Measurements from ENCODE around the gene ZNF296.
"Not testable (repeated sequence)": the region's sequence is repeated elsewhere in the genome, so short reads cannot be mapped to it uniquely, and the experiment has no call there.

ZNF296 gene

GRCh38 chr19:45076029-45076850 lies at the start of gene ZNF296:
TSS of gene ZNF296 (minus strand) at chr19:45076478. CDS start at chr19:45076373, 105 bp downstream.
- DNase-seq (ENCODE audit: low read depth) = no peak

GRCh38 chr19:45125360-45125759 lies 49.1 kb upstream of the ZNF296 start:
- DNase-seq (ENCODE audit: low read depth) = no peak

GRCh38 chr19:45124021-45124420 lies 47.7 kb upstream of the ZNF296 start:
- no peak for DNase-seq (ENCODE audit: low read depth)

- no peak for DNase-seq (ENCODE audit: low read depth)
Measured at GRCh38 chr19:45123440-45123850, 47.2 kb upstream of the ZNF296 start.

- no peak for DNase-seq (ENCODE audit: low read depth)
Measured at GRCh38 chr19:45122832-45123231, 46.6 kb upstream of the ZNF296 start.

- DNase-seq (ENCODE audit: low read depth) = no peak
Measured at GRCh38 chr19:45121827-45122345, 45.6 kb upstream of the ZNF296 start.

GRCh38 chr19:45119582-45119981 lies 43.3 kb upstream of the ZNF296 start:
- no peak for DNase-seq (ENCODE audit: low read depth)

- not testable (repeated sequence) for DNase-seq (ENCODE audit: low read depth)
Measured at GRCh38 chr19:45118591-45119355, 42.5 kb upstream of the ZNF296 start.

- DNase-seq (ENCODE audit: low read depth) = no peak
Measured at GRCh38 chr19:45118106-45118505, 41.8 kb upstream of the ZNF296 start.

GRCh38 chr19:45117671-45118070 lies 41.4 kb upstream of the ZNF296 start:
- DNase-seq (ENCODE audit: low read depth) = no peak

- no peak for DNase-seq (ENCODE audit: low read depth)
Measured at GRCh38 chr19:45117167-45117594, 40.9 kb upstream of the ZNF296 start.

- no peak for DNase-seq (ENCODE audit: low read depth)
Measured at GRCh38 chr19:45115809-45116615, 39.7 kb upstream of the ZNF296 start.

GRCh38 chr19:45114116-45114515 lies 37.8 kb upstream of the ZNF296 start:
- no peak for DNase-seq (ENCODE audit: low read depth)

- DNase-seq (ENCODE audit: low read depth) = no peak
Measured at GRCh38 chr19:45113628-45114027, 37.4 kb upstream of the ZNF296 start.

- DNase-seq (ENCODE audit: low read depth) = no peak
Measured at GRCh38 chr19:45112111-45112827, 36.0 kb upstream of the ZNF296 start.

- DNase-seq (ENCODE audit: low read depth) = no peak
Measured at GRCh38 chr19:45110851-45111266, 34.6 kb upstream of the ZNF296 start.

GRCh38 chr19:45107621-45108150 lies 31.4 kb upstream of the ZNF296 start:
- DNase-seq (ENCODE audit: low read depth) = no peak

- DNase-seq (ENCODE audit: low read depth) = not testable (repeated sequence)
Measured at GRCh38 chr19:45106363-45106762, 30.1 kb upstream of the ZNF296 start.

GRCh38 chr19:45104658-45105349 lies 28.5 kb upstream of the ZNF296 start:
- no peak for DNase-seq (ENCODE audit: low read depth)

- DNase-seq (ENCODE audit: low read depth) = no peak
Measured at GRCh38 chr19:45103508-45104319, 27.4 kb upstream of the ZNF296 start.

Measured in HS-5 (cell line).